ENCODE measurements around the gene BECN2.

Gene BECN2, protein sequence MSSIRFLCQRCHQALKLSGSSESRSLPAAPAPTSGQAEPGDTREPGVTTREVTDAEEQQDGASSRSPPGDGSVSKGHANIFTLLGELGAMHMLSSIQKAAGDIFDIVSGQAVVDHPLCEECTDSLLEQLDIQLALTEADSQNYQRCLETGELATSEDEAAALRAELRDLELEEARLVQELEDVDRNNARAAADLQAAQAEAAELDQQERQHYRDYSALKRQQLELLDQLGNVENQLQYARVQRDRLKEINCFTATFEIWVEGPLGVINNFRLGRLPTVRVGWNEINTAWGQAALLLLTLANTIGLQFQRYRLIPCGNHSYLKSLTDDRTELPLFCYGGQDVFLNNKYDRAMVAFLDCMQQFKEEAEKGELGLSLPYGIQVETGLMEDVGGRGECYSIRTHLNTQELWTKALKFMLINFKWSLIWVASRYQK

GRCh38 chr1:241957692-241958494 is at the start of gene BECN2:
BECN2 (plus strand) TSS chr1:241957767; CDS start chr1:241957767, 0 bp downstream.
- peak; percentile 73 for DNase-seq

DNA sequence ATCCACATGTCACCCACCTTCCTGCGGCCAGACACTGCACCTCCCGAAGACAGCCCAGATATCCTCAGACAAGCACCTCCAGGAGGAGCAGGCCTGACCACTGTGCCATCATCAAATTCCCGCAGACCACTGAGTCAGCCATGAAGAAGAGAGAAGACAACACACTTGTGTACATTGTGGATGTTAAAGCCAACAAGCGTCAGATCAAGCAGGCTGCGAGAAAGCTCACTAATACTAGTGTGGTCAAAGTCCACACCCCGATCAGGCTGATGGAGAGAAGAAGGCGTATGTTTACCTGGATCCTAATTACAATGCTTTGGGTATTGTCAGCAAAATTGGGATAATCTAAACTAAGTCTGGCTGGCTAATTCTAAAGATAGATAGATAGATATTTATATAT is 41.4 kb upstream of the BECN2 start:
- DNase-seq = no peak

DNA sequence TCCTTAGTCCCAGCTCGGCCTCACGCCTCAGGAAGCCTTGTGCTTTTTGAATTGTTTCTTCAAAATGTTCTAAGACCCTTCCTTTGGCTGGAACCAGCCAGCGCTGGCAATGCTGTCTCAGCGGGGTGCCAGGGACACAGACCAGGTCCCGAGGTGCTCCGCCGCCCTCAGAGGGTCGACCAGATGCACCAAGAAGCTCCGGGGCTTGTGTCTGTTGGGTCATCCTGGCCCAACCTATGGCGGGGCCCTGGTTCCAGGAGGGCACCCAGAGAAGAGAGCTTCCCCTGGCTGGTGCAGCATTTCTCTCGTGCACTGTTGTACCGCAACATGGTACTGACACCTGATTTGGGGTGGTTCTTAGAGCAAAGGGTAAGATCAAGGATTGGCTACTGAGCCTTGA is 40.1 kb upstream of the BECN2 start:
- DNase-seq = no peak

DNA sequence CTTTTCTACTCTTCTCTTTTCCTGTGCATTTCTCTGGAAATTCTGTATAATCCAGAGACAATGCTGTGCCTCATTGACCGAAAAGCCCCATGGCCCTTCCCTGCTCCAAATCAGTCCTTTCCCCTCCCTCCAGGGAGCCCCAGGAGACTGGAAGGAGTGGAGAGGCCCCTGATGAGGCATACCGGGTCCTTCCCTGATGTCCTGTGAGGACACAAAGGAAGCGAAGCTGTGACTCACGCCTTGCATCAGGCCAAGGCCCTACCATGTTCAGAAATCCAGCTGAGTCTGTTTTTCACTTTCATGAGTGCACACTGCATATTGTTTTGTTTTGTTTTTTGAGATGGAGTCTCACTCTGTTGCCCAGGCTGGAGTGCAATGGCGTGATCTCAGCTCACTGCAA is 38.7 kb upstream of the BECN2 start:
- no peak for DNase-seq

DNA sequence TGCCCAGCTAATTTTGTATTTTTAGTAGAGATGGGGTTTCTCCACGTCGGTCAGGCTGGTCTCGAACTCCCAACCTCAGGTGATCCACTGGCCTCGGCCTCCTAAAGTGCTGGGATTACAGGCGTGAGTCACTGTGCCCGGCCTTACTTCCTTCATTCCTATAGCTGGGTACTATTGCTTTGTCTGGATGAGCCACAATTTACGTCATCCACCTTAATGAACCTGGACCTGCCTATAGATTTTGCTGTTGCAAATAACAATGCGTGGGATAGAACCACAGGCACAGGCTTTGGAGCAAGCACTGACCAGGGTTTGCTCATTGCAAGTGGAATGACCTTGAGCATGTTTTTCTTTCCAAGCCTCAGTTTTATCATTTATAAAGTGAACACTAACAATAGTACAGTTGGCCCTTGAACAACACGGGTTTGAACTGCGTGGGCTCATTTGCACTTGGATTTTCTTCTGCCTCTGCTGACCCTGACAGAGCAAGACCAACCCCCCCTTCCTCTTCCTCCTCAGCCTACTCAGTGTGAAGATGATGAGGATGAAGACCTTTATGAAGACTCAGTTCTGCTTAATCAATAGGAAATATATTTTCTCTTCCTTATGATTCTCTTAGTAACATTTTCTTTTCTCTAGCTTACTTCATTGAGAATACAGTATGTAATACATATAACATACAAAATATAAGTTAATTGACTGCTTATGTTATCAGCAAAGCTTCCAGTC is 33.3 kb upstream of the BECN2 start:
- no peak for DNase-seq

GRCh38 chr1:241926141-241926540 is 31.4 kb upstream of the BECN2 start:
- no peak for DNase-seq

DNA sequence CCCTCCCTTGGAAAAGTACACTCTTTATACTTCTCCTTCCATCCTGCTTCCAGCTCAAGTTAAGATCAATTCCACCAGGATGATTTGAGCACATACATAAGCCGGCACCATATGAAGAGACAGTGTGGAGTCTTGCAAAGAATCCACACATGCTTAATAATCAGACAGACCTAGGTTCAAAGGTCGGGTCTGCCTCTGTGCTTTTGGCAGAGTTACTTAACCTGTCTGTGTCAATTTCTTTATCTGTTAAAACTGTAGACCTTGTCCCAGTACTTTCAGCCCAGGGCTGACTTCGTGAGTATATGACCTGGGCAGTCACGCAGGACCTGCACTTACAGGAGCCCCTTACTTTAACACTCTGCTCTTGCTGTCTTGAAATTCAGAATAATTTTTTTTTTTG is 30.2 kb upstream of the BECN2 start:
- DNase-seq = no peak

DNA sequence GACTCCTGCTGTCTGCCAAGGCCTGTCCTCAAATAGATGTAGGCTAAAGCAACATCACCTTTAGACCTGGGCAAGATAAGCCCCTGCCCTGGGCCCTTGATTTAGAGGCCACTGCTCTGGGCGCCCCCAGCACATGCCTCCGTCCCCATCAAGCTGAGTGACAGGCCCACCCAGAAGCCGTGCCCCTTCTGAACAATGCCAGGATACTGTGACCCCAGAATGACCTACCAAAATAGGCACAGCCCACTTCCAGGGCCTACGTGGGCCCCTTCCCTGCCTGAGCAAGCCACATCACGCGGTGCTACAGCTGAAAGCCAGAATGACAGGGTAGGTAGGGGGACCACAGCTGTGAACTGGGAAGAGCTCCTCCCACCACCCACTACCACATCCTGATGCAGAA is 24.7 kb upstream of the BECN2 start:
- DNase-seq = no peak

- no peak for DNase-seq
Measured at GRCh38 chr1:241934201-241934848, 23.2 kb upstream of the BECN2 start.

- no peak for DNase-seq
Measured at GRCh38 chr1:241934866-241935265, 22.7 kb upstream of the BECN2 start.

DNA sequence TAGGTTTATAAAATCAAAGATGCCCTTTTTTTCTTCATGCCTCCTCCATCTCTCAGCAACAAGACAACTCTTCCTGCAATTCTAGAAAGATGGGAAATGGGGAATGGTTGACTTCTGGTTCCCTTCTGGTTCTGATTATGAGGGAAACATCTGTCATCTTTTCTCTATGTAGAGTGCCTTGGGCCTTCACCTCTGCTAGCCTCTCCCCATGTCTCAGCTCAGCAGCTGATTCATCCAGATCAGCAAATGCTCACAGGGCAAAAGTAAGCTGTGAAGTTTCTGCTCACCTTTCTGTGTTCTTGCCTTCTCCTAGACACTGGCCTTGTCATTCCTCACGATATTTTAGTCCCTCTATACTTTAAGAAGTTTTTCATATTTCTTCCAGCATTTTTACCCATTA is 17.8 kb upstream of the BECN2 start:
- no peak for DNase-seq

GRCh38 chr1:241942738-241943137 is 14.8 kb upstream of the BECN2 start:
- no peak for DNase-seq

DNA sequence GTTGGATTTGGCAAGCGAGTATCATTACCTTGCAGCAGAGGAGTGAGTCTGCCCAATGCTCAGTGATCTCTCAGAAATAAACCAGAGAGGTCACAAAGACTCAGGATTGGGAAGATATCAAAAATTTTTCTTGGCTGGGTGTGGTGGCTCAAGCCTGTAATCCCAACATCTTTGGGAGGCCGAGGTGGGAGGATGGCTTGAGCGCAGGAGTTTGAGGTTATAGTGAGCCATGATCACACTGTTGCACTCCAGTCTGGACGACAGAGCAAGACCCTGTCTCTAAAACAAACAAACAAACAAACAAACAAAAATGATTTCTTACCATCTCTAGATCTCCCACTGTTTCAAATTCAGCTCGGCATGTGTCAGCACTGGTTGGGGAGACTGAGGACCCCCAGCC is 13.3 kb upstream of the BECN2 start:
- DNase-seq = no peak

GRCh38 chr1:241947354-241947753 is 10.2 kb upstream of the BECN2 start:
- no peak for DNase-seq

GRCh38 chr1:241950390-241950789 is 7.2 kb upstream of the BECN2 start:
- DNase-seq = no peak

- DNase-seq = no peak
Measured at GRCh38 chr1:241962153-241962552, 4.6 kb downstream of the BECN2 start.

GRCh38 chr1:241963722-241964121 is 6.2 kb downstream of the BECN2 start:
- DNase-seq = no peak

DNA sequence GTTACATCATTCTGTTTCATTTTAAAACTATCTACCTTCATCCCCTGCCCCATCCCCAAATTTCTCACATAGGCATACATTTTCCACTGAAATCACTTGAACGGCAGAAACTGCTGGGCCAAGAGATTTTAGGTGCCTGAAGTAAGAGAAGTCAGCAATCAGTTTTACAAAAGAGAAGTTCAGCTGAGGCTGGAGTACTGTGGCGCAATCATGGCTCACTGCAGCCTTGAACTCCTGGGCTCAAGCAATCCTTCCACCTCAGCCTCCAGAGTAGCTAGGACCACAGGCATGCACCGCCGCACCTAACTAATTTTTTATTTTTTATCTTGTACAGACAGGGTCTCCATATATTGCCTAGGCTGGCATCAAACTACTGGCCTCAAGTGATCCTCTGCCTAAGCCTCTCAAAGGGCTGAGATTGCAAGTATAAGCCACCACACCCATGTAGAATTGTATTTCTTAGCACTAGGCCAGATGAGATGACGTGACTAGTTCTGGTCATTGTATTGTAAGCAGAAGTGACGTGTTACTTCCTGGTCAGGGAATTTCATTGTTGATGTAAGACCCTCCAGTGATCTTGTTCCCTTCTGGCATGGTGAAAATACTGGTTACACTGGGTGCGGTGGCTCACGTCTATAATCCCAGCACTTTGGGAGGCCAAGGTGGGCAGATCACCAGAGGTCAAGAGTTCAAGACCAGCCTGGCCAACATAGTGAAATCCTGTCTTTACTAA is 7.1 kb downstream of the BECN2 start:
- DNase-seq = no peak

DNA sequence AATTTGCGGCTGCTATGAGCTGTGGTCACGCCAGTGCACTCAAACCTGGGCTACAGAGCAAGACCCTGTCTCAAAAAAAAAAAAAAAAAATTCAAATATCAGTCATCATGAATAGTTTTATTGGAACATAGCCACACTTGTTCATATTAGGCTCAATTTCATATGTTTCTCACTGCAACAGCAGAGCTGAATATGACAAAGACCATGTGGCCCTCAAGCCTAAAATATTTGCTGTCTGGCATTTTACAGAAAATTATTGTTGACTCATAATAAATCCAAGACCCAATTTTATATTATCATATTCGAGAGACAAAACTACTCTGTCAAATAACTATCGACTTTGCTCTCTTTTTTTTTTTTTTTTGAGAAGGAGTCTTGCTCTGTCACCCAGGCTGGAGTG is 11.0 kb downstream of the BECN2 start:
- no peak for DNase-seq

- DNase-seq = peak; percentile 7
Measured at GRCh38 chr1:241972703-241973369, 15.3 kb downstream of the BECN2 start.

DNA sequence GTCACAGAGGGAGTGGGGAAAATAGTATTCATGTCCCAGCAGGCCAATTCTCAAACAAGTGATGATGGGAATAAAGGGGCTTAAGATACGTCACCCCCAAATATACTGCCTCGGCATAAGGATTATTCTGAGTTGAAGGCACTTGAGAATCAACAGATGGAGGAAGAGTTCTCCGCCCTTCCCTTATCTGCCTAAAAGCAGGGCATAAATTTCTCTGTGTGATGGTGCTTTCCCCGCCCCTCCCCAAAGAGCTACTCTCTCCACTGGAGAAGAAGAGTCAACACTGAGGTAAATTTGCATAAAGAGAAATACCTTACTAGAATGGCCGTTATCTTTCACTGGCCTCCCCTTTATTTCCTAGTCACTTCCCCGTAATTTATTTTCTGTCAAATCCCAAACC is 18.7 kb downstream of the BECN2 start:
- DNase-seq = no peak

GRCh38 chr1:241979071-241979470 is 21.5 kb downstream of the BECN2 start:
- no peak for DNase-seq
